D721Med (cell line): ENCODE data around the gene SHF.

Experiments used
- DNase-seq: peaks from one replicate; pipeline ENCODE4 v3.0.0; 2011; ENCODE audit warnings: low spot score; ENCODE audit not compliant: insufficient read length
- FAIRE-seq: peaks from 2 replicates; lab custom pipeline; 2011; peaks lifted over from hg19 to GRCh38; lab: Jason Lieb, UNC
- CTCF ChIP-seq: IDR thresholded peaks from 2 replicates; pipeline ENCODE4 v1.5.1; 2012; ENCODE audit warnings: mild to moderate bottlenecking, control low read depth; ENCODE audit not compliant: insufficient read depth; ENCODE audit errors: missing control alignments

The SHF gene

DNA sequence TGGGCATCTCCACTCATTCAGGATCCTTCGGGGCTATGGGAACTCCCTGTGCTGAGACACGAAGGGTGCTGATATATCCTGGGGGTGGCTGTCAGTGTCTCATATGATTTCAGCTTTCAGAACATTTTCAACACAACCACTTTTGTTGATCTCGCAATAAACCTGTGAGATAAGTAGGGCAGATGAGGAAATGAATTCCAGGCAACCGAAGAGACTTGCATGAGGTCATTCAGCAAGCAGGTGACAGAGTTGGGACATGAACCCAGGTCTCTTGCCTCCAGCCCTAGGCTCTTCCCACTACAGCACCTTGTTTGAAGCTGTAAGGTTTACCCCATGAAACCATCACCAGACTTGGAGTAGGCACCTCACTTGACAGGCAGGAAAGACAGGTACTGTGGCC lies 41.4 kb downstream of the SHF start:
- FAIRE-seq = no peak
- DNase-seq = no peak

GRCh38 chr15:45144775-45145174 lies 43.0 kb downstream of the SHF start:
- no peak for FAIRE-seq
- DNase-seq = no peak
- TF ChIP-seq CTCF = no peak

More for the DNA sequence above, 41.4 kb downstream of the SHF start:
- no peak for TF ChIP-seq CTCF

- no peak for TF ChIP-seq CTCF
- no peak for FAIRE-seq
- no peak for DNase-seq
Observed at GRCh38 chr15:45143946-45144345, 43.8 kb downstream of the SHF start.

- DNase-seq = no peak
- no peak for TF ChIP-seq CTCF
- FAIRE-seq = no peak
Observed at GRCh38 chr15:45143056-45143455, 44.7 kb downstream of the SHF start.

- TF ChIP-seq CTCF = no peak
- FAIRE-seq = no peak
Observed at GRCh38 chr15:45141386-45141785, 46.4 kb downstream of the SHF start.

GRCh38 chr15:45140557-45141250 lies 47.1 kb downstream of the SHF start:
- FAIRE-seq = no peak
- no peak for TF ChIP-seq CTCF
- DNase-seq = no peak

More at GRCh38 chr15:45141386-45141785, 46.4 kb downstream of the SHF start:
- DNase-seq = no peak

- no peak for FAIRE-seq
- no peak for DNase-seq
- TF ChIP-seq CTCF = no peak
Observed at GRCh38 chr15:45139770-45140169, 48.0 kb downstream of the SHF start.
